ENCODE data around the gene NKRF. TPM values are rescaled to one million over a fixed set of nuclear protein-coding genes. Genes with fewer than 3 reads are reported as not detected.

The NKRF gene
- total RNA-seq, 1 donor from 2014 or later, result 6.7 TPM

- DNase-seq, result no peak
Observed at GRCh38 chrX:119607018-119607389, 780 bp upstream of the NKRF start.

GRCh38 chrX:119605464-119606279 lies 552 bp downstream of the NKRF start:
- DNase-seq, result peak; percentile 54

- DNase-seq, result peak; percentile 11
Observed at GRCh38 chrX:119604766-119605463, 1.3 kb downstream of the NKRF start.

- no peak for DNase-seq
Observed at GRCh38 chrX:119602701-119603255, 3.4 kb downstream of the NKRF start.

- DNase-seq, result no peak
Observed at GRCh38 chrX:119589810-119590209, 16.4 kb downstream of the NKRF start.

- DNase-seq, result no peak
Observed at GRCh38 chrX:119583431-119584059, 22.7 kb downstream of the NKRF start.

- DNase-seq, result no peak
Observed at GRCh38 chrX:119579414-119579813, 26.8 kb downstream of the NKRF start.

GRCh38 chrX:119574394-119575266 lies 31.6 kb downstream of the NKRF start, which contains the start of gene UBE2A:
TSS of gene UBE2A (plus strand) at chrX:119574563. CDS start at chrX:119574712, 149 bp downstream.
- DNase-seq, result peak; percentile 95

- no peak for DNase-seq
Observed at GRCh38 chrX:119573840-119574393, 32.3 kb downstream of the NKRF start.

- DNase-seq, result no peak
Observed at GRCh38 chrX:119573222-119573621, 33.0 kb downstream of the NKRF start.

GRCh38 chrX:119570351-119570835 lies 35.8 kb downstream of the NKRF start:
- no peak for DNase-seq

- DNase-seq, result peak; percentile 96
Observed at GRCh38 chrX:119565107-119565663, 41.0 kb downstream of the NKRF start, which contains the start of gene STEEP1. TSS of gene STEEP1 (minus strand) at chrX:119565409. CDS start at chrX:119565355, 54 bp downstream.

- DNase-seq, result no peak
Observed at GRCh38 chrX:119552508-119552907, 53.7 kb downstream of the NKRF start.

- no peak for DNase-seq
Observed at GRCh38 chrX:119549327-119550016, 56.8 kb downstream of the NKRF start.

- no peak for DNase-seq
Observed at GRCh38 chrX:119541188-119541587, 65.0 kb downstream of the NKRF start.

- DNase-seq, result no peak
Observed at GRCh38 chrX:119539872-119540271, 66.4 kb downstream of the NKRF start.

Data from tongue (tissue), 2 donors.